Measurements from ENCODE around the gene KLF15.

Gene KLF15

GRCh38 chr3:126389112-126389793, 32.0 kb upstream of the KLF15 start:
- peak; percentile 67 for DNase-seq

- DNase-seq, result no peak
Measured at GRCh38 chr3:126381966-126382365, 24.8 kb upstream of the KLF15 start.

- no peak for DNase-seq
Measured at GRCh38 chr3:126380011-126380768, 23.0 kb upstream of the KLF15 start.

- DNase-seq, result no peak
Measured at GRCh38 chr3:126378341-126378751, 21.1 kb upstream of the KLF15 start.

GRCh38 chr3:126377211-126377610, 20.0 kb upstream of the KLF15 start:
- no peak for DNase-seq

GRCh38 chr3:126376444-126376843, 19.2 kb upstream of the KLF15 start:
- no peak for DNase-seq

GRCh38 chr3:126375835-126376331, 18.7 kb upstream of the KLF15 start:
- no peak for DNase-seq

GRCh38 chr3:126373682-126374601, 16.7 kb upstream of the KLF15 start:
- DNase-seq, result no peak

- no peak for DNase-seq
Measured at GRCh38 chr3:126373146-126373613, 16.0 kb upstream of the KLF15 start.

GRCh38 chr3:126372413-126373145, 15.4 kb upstream of the KLF15 start:
- DNase-seq, result no peak

GRCh38 chr3:126371096-126371705, 14.0 kb upstream of the KLF15 start:
- no peak for DNase-seq

GRCh38 chr3:126370606-126371005, 13.4 kb upstream of the KLF15 start:
- DNase-seq, result no peak

- no peak for DNase-seq
Measured at GRCh38 chr3:126370055-126370454, 12.8 kb upstream of the KLF15 start.

GRCh38 chr3:126369490-126369889, 12.3 kb upstream of the KLF15 start:
- DNase-seq, result no peak

- no peak for DNase-seq
Measured at GRCh38 chr3:126367316-126367805, 10.2 kb upstream of the KLF15 start.

- DNase-seq, result no peak
Measured at GRCh38 chr3:126365351-126366277, 8.4 kb upstream of the KLF15 start.

GRCh38 chr3:126364731-126365301, 7.6 kb upstream of the KLF15 start:
- DNase-seq, result no peak

GRCh38 chr3:126364130-126364695, 7.0 kb upstream of the KLF15 start:
- DNase-seq, result no peak

GRCh38 chr3:126361211-126361610, 4.0 kb upstream of the KLF15 start:
- no peak for DNase-seq

- DNase-seq, result no peak
Measured at GRCh38 chr3:126360714-126361060, 3.5 kb upstream of the KLF15 start.
